CD4-positive, alpha-beta T cell treated with Interleukin-4 for 1 hour (primary cell): ENCODE data around the gene MS4A10.
"Not testable (repeated sequence)": the region's sequence is repeated elsewhere in the genome, so short reads cannot be mapped to it uniquely, and the experiment has no call there.

Source experiments
- DNase-seq, 2 donors: peaks; one replicate each; pipeline ENCODE4 v3.0.0-alpha.2; 2020 to 2022

MS4A10 gene

DNA sequence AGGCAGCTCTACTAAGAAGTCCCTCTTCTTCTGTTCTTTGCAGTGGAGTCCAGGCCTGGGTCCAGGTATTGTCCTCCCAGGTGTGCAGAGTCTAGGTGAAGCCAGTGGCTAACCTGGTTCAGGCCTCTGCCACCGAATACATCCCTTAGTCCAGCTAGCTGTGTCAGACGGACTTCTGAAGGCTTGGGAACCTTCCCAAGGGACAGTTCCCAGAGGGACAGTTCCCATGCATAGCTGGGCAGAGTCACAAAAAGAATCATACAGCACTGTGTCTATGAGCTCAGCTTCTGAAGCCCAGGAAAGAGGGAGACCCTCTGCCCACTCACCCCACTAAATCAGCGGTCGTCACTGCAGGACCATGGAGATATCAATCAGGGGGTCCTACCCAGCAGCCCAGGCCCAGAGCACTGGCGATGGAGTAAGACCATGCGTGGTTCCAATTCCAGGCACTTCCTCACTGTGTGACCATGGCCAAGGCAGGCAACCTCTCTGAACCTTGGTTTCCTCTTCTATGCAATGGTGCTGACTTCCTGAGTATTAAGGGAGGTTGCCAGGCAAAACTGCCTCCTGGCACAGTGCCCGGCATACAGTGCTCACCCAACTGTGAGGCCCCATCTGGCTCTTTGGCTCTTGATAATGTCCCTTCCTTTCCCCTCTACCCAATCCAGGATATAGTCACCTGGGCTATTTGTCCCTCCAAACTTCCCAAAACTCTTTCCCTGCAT is 3.4 kb downstream of the MS4A10 start:
- no peak for DNase-seq

DNA sequence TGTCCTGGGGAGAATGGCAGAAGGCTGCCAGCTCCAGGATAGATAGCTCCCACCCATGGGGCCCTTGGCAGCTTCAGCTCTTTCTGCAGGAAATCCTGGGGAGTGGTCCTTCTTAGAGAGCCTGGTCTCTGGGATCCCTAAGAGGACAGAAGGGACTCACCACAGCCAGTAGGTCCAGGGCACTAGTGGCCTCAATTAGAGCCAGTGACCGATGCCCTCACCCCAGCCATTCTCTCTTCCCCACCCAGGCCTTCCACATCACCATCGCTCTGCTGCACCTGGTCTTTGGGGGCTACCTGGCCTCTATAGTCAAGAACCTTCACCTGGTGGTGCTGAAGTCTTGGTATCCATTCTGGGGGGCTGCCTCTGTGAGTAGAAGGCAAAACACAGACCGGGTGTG is 5.6 kb downstream of the MS4A10 start:
- DNase-seq = no peak

DNA sequence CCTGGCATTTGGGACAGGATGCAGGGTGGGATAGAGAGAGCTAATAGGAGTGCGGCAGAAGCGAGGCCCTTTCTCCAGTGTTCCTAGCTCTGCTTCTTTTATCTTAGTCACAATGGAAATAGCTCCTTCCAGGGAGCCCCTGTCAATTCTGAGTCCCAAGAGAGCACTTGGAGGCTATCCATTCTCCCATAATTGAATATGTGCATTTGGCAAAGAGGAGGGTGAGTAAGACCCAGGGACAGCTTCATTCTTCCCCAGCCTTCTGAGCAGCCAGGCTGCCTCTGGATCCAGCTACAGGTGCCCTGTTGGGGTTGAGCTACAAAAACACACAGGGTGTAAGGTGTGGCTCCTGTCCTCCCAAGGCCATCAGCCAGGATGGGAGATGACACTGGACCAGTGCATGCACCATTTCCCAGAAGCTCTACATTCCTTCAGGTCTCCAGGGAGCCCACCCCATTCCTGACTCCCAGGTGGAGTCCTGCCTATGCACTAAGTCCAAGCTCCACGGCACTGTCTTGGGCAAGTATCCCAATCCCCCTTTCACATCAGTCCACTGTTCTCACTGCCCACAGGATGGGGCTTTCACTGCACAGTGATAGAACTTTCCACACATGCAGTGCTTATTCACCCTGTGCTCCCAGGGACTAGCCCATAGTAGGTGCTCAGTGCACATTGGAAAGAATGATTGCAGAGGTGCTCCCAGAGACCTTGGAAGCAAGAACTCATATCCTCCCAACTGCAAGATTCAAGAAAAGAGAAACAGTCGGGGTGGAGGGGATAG is 6.2 kb downstream of the MS4A10 start:
- no peak for DNase-seq

DNA sequence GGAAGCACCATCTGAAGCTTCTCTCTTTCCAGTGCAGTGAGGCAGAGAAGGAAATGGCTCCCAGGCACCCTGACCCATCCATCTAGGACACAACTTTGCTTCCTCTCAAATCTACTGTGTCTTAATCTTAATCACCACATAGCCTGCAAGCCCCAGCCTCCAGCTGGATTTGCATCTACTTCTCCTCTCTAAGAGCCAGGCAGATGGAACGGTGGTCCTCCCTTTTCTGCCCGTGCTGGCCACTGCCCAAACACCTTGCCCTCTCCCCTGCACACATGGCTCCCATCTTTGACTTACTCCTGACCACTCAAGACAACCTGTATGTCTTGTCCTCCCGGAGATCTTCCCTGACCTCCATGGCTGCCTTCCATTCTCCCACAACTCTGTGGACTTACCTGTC is 7.4 kb downstream of the MS4A10 start:
- no peak for DNase-seq

DNA sequence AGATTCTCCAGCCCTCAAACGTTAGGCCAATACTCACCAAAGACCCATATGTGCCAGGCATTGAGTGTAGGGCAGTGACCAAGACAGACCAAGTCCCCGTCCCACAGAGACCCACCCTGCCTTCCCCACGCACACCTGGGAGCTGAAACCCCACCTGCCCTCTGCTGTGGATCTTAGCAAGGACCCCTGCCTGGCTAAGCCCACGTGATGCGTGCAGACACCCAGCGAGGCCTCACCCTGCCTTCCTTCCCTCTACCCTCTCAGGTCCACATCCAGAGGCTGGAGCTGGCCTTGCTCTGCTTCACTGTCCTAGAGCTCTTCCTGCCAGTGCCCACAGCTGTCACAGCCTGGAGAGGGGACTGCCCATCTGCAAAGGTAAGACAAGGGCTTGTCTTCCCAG is 10.2 kb downstream of the MS4A10 start:
- no peak for DNase-seq

DNA sequence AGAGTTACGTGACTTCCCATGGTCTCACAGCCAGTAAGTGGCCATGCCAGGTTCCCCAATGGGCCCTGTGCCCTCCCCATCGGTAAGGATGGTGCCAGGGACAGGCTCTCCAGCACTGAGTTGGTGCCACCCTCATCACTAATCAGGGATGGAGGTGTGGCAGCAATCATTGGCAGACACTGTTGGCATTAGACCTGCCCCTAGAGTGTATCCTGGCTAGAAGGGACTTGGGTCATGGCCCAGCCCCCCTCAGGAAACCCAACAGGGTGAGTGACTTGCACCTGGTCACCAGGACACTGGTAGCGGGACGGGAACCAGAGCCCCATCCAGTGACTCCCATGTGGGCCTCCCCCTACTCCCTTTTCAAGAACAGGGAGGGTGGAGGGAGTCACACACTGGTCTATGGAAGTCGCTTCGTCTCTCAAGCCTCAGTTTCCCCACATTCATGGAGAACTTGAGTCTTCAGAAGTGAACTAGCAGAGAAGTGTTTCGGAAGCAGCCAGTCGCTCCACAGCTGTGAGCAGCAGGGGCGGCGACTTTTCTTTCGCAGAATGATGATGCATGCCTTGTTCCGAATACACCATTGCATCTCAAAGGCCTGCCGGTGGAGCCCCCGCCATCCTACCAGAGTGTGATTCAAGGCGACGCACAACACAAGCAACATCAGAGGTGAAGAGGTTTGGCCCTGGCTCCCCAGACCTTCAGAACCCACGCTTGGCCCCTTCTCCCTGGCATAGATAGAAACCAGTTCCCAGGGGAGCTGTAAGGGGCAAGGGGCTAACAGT is 12.9 kb downstream of the MS4A10 start:
- DNase-seq = no peak

DNA sequence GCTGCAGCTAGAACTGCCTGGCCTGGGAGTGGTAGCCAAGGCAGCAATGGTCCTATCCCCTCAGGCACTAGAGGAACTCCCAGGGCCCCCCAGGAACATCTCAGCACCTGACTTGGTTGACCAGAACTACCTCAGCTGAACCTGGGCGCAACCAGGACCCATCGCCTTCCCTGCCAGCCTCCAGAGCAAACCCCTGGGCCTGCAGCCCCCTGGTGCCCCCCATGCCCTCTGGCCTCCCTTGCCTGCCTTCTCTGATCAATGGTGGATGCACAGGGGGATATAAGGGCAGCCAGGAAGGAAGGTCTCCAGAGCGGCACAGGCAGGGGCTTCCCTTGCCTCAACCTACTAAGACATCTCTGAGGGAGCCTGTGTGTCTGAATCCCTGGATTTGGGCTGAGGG is 13.5 kb downstream of the MS4A10 start:
- DNase-seq = no peak

DNA sequence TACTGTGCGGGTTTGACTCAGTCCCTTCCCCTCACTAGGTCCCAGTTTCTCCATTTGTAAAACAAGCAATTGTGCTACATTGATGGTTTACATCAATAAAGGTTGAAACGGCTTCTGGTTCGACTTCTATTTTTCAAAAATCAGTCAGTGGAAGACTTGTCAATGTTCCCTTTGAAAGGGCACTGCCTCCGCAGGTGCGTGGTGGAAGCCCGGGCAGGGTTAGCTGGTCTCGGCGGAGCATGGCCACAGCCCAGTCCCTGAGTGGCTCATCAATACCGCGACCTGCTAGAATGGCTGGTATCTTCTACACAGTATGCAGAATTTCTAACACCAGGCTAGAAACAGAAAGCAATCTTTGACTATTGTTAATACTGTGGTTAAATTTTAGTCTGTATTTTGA is 16.1 kb downstream of the MS4A10 start:
- no peak for DNase-seq

DNA sequence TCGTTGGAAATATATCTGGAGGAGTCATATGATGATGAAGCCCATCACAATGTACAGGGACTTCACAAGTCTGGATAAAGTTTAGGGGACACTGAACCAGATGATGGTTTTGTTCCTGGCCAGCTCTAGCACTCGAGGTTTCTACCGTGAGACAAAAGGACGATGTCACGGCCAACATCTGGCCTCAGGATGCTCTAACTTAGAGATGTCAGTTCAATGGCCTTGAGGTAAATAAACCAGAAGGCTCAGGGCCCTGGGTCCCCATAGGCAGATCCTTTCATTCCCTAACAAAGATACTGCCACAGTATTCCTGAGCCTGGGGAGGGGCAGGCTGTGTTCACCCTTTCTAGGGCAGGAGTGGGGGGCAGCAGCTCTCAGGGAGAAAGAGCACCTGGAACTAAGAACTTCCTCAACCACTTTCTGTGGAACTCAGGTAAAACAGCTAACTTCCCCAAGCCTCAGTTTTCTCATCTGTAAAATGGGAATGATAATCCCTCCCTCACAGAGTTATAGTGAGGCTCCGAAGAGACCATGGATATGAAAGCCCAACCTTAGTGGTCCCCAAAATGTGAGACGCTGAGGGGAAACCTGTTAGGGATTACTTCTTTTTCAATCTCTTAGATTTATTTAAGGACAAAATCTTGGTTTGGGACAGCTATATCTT is 18.3 kb downstream of the MS4A10 start:
- DNase-seq = no peak

DNA sequence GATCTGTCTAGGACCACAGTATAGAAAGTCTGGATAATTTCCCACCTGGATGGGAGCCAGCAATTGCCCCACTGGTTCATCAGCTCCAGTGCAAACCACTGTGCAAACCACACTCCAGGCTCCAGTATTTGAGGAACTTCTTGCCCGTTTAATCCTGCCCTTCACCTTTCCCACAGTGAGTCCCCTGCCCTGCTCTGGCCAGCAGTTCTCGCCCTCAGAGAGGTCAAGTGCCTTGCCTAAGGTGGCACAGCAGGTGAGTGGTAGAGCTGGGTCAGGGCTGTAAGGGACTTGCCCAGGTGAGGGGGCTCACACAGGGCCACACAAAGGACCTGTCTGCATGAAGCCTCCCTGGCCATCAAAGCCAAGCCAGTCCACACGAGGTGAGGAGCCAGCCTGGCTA is 24.1 kb downstream of the MS4A10 start:
- no peak for DNase-seq

DNA sequence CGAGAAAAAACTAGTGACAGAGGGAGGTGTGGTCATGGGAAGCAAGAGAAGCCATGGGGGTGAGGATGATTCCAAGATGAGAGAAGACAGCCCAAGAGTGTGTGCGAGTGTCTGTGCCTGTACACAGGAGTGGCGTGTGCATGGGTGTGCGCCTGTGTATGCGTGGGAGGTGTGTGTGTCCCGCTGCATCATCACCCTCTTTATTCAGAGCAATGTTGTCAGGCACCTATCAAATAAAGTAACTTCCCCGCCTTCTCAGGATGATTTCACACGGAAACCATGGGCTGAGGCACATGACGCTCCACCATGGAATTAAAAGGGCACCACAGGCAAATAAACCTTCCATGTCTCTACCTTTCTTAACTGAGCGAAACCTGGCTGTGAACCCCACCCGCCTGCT is 24.6 kb downstream of the MS4A10 start:
- no peak for DNase-seq

DNA sequence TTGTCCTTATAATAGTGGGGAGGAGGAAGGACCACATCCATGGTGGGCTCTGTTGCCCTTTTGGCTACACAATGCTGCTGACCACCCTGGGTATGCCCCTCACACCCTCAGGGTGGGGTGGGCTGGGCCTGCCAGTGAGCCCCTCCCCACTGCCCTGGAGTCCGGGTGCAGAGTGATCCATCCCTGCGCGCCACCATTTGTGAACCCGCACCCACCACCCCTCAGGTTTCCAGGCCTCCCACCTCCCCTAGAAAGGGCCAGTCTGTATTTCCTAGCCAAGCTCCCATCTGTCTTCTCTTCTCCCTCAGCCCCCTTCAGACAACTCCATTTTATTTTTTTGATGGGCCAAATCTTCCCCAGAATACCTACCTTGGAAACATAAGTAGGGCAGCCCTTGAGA is 25.0 kb downstream of the MS4A10 start:
- no peak for DNase-seq

DNA sequence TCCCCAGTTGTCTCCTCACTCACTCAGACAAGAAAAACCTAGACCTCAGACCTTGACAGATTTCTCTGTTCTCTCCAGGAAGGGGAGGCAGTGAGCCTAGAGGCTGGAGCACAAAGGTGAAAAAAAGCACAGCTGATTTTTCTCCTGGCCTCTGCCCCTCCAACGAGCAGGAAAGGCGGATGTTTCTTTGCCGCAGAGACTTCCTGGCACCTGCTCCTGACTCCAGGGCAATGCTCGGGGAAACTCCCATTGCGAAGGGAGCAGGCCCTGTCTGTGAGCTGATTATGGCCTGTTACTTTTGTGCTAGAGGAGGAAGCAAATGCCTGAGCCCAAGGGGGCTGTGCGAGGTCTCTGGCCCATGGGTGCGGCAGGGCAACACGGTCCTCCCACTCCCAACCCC is 25.4 kb downstream of the MS4A10 start:
- no peak for DNase-seq

DNA sequence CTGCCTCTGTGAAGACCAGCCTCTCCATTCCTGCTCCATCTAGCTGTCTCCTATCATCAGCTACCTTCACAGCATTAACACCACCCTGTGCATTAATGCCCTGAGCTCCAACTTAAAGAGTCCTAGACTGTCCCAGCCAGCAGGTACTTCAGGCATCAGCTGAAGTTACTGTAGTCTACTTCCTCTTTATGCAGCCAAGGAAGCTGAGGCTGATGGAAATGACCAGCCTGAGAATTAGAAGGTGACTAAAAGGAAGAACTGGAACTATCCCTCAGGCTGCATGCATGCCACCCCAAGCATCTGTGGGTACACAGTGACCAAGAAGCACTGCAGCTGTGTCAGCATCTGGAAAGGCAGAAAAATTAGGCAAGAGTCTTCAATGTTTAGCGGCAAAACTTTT is 28.2 kb downstream of the MS4A10 start:
- DNase-seq = no peak

DNA sequence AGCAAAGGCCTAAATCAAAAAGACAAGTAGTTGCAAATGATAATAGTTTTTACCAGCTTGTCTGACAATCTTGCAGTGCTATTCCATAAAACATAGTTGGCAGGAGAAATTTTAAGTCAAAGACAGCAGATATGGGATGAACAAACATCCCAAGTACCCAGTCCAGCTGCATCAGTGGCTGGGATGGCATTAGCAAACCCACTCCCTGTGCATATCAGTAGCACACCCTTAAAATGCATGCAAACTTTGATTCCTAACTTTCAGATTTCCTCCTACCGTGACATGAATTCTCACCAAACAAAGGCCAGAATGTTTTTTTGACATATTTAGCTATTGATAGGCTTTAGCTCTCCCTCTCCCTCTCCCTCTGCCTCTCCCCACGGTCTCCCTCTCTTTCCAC is 29.0 kb downstream of the MS4A10 start:
- no peak for DNase-seq

DNA sequence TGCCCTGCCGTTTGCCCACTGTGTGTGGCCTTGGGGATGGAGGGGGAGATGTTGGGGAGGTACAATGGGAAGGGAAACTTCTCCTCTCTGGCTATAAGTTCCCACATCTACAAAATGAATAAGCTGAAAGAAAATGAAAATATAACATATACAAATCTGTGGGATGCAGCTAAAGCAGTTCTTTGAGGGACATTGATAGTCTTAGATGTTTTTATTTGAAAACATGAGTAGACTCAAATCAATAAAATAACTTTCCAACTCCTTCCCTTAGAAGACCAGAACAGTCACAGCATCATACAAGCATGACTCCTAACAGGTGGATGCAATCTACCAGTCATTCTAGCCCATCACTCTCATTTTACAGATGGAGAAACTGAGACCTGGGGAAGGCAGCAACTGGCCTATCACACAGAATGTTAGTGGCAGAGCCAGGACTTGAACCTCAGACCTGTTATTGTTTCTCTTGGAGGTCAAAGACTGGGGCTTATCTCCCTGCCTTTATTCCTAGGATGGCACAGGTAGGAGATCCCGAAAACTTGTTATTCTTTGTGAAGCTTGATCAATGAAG is 31.5 kb downstream of the MS4A10 start:
- DNase-seq = no peak

DNA sequence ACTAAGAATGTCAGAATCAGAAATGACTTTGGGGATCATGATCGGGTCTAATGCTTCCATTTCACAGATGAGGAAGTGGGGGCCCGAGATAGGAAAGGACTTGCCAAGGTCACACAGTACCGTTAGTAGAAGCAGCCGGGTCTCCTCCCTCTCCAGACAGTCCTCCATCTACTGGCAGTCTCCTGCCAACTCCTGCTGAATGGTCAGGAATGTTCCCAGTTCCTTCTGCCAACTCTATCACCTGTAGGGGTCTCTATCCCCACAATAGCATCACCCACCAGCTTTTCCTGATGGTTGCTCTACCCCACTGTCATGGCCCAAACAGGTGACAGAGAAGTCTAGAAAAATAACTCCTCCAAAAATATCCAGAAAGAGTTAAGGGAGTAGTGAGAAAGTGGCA is 32.9 kb downstream of the MS4A10 start:
- DNase-seq = no peak

DNA sequence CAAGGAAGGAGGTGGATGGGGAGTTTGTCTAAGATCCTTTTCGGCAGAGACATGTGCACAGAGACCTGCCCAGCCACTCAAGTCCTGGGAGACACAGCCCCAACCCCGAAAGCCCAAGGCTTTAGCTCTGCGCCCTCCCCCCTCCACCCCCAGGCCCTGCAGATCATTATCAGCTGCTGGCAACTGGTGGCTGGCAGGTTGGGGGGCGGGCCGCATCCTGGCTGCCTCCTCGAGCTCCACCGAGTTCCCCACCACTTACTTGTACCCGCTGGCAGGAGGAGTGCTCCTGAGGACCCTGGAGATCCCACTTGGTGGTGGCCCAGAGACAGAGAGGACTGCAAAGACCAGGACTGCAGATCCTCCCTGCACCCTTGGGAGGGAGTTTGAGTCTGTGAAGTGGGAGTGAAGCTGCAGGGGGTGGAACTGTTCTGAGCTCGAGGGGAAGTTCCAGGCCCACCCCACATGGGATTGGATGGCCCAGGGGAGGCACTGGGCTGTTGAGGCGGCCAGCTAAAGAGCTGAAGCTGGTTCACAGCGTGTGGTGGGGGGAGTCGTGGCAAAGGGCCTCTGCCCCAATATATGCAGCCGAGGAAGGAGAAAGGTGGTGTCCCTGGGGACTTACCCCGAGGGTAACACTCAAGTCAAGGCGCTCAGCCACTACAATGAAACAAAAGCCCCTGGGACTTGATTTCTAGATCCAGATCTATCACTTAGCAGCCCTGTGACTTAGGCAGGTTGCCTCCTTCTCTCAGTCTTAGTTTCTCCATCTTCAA is 36.9 kb downstream of the MS4A10 start:
- DNase-seq = no peak

DNA sequence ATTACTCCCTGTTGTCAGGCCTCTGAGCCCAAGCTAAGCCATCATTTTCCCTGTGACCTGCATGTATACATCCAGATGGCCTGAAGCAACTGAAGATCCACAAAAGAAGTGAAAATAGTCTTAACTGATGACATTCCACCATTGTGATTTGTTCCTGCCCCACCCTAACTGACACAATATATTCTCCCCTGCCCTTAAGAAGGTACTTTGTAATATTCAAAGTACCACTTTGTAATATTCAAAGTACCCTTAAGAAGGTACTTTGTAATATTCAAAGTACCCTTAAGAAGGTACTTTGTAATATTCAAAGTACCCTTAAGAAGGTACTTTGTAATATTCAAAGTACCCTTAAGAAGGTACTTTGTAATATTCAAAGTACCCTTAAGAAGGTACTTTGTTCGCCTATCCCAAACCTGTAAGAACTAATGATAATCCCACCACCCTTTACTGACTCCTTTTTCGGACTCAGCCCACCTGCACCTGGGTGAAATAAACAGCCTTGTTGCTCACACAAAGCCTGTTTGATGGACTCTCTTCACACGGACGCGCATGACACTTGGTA is 38.7 kb downstream of the MS4A10 start:
- not testable (repeated sequence) for DNase-seq

DNA sequence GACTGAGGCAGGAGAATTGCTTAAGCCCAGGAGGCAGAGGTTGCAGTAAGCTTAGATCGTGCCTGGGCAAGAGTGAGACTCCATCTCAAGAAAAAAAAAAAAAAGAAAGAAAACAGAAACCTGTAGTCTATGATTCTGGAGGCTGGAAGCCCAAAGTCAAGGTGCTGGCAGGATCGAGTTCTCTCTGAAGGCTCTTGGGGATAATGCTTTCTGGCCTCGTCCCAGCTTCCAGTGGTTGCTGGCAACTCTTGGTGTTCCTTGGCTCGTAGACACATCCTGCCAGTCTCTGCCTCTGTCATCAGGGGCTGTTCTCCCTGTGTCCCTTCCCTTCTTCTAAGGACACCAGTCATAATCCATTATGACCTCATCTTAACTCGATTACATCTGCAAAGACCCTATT is 40.0 kb downstream of the MS4A10 start:
- no peak for DNase-seq

DNA sequence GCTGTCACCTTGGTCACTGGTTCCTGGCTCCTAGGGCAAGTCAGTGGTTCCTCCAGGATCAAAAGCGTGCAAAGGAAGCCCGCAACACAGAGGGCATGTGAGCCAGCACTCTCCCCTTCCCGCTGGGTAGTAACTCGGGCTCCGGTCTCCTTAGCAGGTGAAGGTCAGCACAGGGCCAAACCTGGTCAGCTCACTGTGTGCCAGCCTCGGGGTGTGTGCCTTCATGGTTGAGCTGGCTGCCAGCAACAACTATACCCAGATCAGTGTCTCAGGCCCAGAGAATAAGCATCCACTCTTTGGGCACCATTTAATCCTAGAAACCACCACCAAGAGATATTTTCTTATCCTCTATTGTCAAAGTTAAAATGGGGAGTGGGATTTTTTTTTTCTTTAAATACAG is 40.7 kb downstream of the MS4A10 start:
- no peak for DNase-seq
